ENCODE data around the gene ADGRG3. TPM values are rescaled to one million over a fixed set of nuclear protein-coding genes. Genes with fewer than 3 reads are reported as not detected.
A peak's percentile ranks its signal among the peaks of the same experiment; 100 is the strongest.

The ADGRG3 gene
- total and polyA plus RNA-seq, 9 of the 15 experiments (the other 6 are each of a cell fraction or from before 2014, with no cell fraction given) = 0.09 to 0.52 (median 0.14) TPM; not detected in 3

DNA sequence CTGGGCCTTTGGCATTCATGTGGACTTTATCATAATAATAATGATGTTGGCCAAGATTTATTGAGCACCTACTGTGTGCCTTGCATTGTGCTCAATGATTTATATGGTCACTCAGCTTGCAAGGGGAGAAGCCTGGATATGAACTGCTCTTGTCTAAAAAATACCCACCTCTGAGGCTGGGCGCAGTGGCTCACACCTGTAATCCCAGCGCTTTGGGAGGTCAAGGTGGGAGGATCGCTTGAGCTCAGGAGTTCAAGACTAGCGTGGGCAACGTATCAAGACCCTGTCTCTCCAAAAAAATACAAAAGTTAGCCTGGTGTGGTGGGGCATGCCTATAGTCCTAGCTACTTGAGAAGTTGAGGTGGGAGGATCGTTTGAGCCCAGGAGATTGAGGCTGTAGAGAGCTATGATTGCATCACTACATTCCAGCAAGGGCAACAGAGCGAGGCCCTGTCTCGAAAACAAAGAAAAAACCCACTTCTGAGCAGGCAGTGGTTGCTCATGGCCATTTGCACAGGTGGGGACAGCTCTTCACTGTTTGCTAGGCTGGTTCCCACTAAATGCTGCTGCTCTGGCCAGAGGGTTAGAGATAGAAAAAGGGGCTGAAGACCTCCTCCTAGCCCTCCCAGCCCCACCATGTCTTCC lies 43.9 kb upstream of the ADGRG3 start (continued):
- TF ChIP-seq, protein P1, sequence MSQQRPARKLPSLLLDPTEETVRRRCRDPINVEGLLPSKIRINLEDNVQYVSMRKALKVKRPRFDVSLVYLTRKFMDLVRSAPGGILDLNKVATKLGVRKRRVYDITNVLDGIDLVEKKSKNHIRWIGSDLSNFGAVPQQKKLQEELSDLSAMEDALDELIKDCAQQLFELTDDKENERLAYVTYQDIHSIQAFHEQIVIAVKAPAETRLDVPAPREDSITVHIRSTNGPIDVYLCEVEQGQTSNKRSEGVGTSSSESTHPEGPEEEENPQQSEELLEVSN (IDR thresholded peaks at IDR 0.05; ENCODE audit: borderline replicate concordance in 1 of 2, extremely low read depth in 1 of 2, insufficient read depth in 1 of 2, insufficient read length in 1 of 2, low read depth in 1 of 2, low read length in 1 of 2, poor library complexity in 1 of 2, severe bottlenecking in 1 of 2) = no peak
- TF ChIP-seq CEBPG (CRISPR knock-in tag; IDR thresholded peaks at IDR 0.05) (peak; percentile 77), CEBPG (tag; conservative IDR thresholded peaks at IDR 0.05 in 1 of 2, IDR thresholded peaks at IDR 0.05 in 1 of 2) (peak; percentile 51 to 74; a peak in 3 of 4 replicates)

DNA sequence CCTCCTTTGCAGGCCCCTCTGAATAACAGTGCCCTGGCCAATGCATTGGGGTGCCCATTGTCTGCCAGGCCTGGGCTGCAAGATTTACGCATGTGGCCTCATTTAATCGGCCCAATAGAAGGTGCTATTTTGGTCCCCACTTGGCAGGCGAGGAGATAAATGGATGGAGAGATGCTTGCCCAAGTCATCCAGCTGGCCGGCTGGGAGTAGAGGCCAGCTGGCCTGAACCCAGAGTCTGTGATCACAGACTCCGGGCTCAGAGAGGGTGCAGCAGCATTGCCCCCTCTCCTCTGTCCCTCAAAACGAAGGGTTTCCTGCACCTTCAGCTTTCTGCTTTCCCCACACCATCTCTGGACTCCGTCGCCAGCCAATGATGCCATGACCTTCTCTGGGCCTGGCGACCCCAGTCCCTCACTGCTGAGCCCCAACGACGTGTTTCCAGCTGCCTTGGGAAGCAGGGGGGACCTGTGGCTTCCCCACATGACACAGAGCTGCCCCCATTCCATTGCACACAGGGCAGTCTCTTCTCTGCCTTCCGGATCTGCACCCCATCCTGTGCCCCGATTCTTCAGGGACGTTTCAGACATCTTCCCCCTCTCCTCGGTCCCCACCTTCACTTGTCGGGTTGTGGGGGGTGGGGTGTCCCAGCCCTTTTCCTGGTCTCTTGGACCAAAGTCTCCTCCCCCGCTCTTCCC lies 43.2 kb upstream of the ADGRG3 start:
- Histone ChIP-seq H3K27ac (ENCODE audit: extremely low read depth, low read depth, low read length) (no peak overlapping the region), H3K4me1 (replicated peaks in 1 of 2; ENCODE audit: control insufficient read depth in 2 of 2, insufficient read depth in 2 of 2, low read length in 2 of 2) (peaks cover 7 to 40% of the 10 kb centered on the region in 2 experiments; a peak in 4 of 5 replicates), H3K9ac (ENCODE audit: insufficient read depth in 1 of 2, low read depth in 2 of 2, low read length in 2 of 2) (no peak overlapping the region), H3K79me2 (ENCODE audit: control insufficient read depth, insufficient read depth, low read length) (no peaks in the 10 kb centered on the region), H3K9me3 (replicated peaks; ENCODE audit: control insufficient read depth, insufficient read depth, low read depth, low read length) (no peaks in the 10 kb centered on the region), H2AFZ (ENCODE audit: low read depth, low read length) (no peak overlapping the region), H3K36me3 (ENCODE audit: control insufficient read depth, insufficient read depth, low read length) (no peaks in the 10 kb centered on the region), H4K20me1 (replicated peaks; ENCODE audit: control insufficient read depth, insufficient read depth, low read length) (no peaks in the 10 kb centered on the region), H3K4me2 (ENCODE audit: insufficient read depth, low read length) (no peak overlapping the region), H3K9me1 (ENCODE audit: control insufficient read depth, insufficient read depth, low read length) (no peaks in the 10 kb centered on the region), H3K4me3 (no peak overlapping the region), H3K27me3 (ENCODE audit: control insufficient read depth in 2 of 2, insufficient read depth in 2 of 2, low read length in 2 of 2) (peaks cover 0 to 63% of the 10 kb centered on the region in 2 experiments; a peak in 2 of 5 replicates)
- in situ Hi-C loops (cut with MboI) = no loop called here
- POLR2A ChIA-PET = interaction anchor here (1.1 to 1.7 kb wide), 2 partner anchors 15 to 16 kb away, joined by 3 to 5 read pairs; no protein-coding TSS in a partner anchor
- intact Hi-C loops (cut with micrococcal nuclease) = no loop called here
- no TSS peak for BruUV-seq (replicated peaks)
- WGBS (ENCODE audit: insufficient coverage, low coverage, missing lambda C conversion rate) = 19% methylated on average over 15 of the region's 17 CpGs
- CTCF ChIA-PET (ENCODE audit: low intra/inter-chr PET ratio) = no interaction called here
- no peak for DNase-seq (ENCODE audit: extremely low read depth in 1 of 4, low spot score in 3 of 4)
- FAIRE-seq = no peak
- ATAC-seq = no peak
- TF ChIP-seq, protein P2, sequence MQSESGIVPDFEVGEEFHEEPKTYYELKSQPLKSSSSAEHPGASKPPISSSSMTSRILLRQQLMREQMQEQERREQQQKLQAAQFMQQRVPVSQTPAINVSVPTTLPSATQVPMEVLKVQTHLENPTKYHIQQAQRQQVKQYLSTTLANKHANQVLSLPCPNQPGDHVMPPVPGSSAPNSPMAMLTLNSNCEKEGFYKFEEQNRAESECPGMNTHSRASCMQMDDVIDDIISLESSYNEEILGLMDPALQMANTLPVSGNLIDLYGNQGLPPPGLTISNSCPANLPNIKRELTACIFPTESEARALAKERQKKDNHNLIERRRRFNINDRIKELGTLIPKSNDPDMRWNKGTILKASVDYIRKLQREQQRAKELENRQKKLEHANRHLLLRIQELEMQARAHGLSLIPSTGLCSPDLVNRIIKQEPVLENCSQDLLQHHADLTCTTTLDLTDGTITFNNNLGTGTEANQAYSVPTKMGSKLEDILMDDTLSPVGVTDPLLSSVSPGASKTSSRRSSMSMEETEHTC (IDR thresholded peaks at IDR 0.05) = no peak
- TF ChIP-seq SETDB1 (IDR thresholded peaks at IDR 0.05; ENCODE audit: low read length) (no peak), ASH1L (IDR thresholded peaks at IDR 0.05; ENCODE audit: borderline replicate concordance, low read depth, partially characterized antibody) (no peak)
- TF ChIP-seq, protein P3, sequence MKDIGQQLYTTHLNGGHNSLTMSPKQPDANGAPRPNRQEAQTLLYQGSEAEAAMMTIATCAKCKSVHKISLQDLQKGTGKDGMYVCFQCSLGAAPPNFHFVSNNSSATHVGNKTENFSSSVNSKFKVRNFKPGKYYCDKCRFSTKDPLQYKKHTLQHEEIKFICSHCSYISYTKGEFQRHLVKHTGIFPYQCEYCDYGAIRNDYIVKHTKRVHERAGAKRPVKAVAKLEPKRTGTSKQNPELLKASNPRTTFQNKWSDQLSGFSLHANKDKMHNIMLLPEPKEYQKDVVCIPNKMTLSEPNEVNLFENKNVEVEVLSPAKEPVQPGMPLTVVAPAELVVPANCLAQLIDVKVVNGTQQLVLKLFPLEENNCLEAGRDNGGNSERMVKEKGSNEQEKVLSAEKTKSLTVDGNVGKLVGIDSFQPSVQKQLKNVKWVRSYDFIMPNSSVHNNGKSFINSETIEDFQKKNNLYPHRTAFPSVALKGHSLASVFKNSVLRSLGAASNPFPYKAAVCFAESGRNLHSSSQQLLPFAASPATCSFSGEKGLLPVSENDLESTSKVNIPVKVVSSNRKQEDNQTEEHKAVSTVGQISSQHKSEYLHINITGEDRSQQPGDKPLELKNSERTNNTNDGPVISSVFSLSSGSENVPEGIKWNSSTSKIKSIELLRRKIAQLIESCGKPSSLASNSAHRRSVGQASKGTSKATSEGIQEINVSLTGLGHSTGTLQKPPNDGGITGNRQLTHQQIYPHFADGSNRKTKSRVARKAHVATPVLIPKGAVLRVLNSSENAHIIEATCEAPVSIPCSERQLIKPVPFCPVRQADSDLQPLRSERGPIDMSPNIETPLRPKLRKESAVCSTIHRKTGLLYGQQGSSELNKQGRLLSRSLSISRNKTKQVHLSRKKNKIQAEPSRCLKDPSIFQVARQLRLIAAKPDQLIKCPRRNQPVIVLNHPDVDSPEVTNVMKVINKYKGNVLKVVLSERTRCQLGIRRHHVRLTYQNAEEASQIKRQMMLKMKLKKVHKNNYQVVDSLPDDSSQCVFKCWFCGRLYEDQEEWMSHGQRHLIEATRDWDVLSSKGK (CRISPR knock-in tag; IDR thresholded peaks at IDR 0.05) = no peak
